K562 (cell line): ENCODE results near the gene CLIC1. TPM values are rescaled to one million over a fixed set of nuclear protein-coding genes. Genes with fewer than 3 reads are reported as not detected.

Experiments used
- ADNP ChIP-seq: fragments of 200-800 bp; sonication (Bioruptor generic); IDR thresholded peaks from 2 replicates; pipeline ENCODE4 v1.6.1; 2016; ENCODE audit warnings: missing genetic modification characterization, missing compliant biosample characterization
- CAMTA2 ChIP-seq: fragments of 250-450 bp; sonication (Bioruptor Pico); conservative IDR thresholded peaks from 2 replicates; pipeline ENCODE4 v1.5.1; 2022
- CC2D1A ChIP-seq: fragments of 450-650 bp; IDR thresholded peaks from 2 replicates; pipeline ENCODE4 v1.6.1; 2017; ENCODE audit warnings: mild to moderate bottlenecking
- CGGBP1 ChIP-seq: fragments of 250-450 bp; sonication (Bioruptor Pico); IDR thresholded peaks from 2 replicates; pipeline ENCODE4 v1.9.0; 2021; ENCODE audit warnings: mild to moderate bottlenecking
- DACH1 ChIP-seq: fragments of 450-650 bp; IDR thresholded peaks from 2 replicates; pipeline ENCODE4 v1.6.1; 2018; ENCODE audit not compliant: partially characterized antibody
- DPF2 ChIP-seq: fragments of 450-650 bp; IDR thresholded peaks from 2 replicates; pipeline ENCODE4 v1.6.1; 2016
- IFI16 ChIP-seq: fragments of 250-450 bp; sonication (Bioruptor Pico); IDR thresholded peaks from 2 replicates; pipeline ENCODE4 v2.1.2; 2022; ENCODE audit warnings: mild to moderate bottlenecking, inconsistent platforms
- MAZ ChIP-seq, 2 experiments: fragments of 450-650 bp in 1 of 2; sonication (generic) in 1 of 2; formaldehyde crosslinking; IDR thresholded peaks in 1 of 2; conservative IDR thresholded peaks in 1 of 2; 2 replicates each; pipeline versions ENCODE4 v1.4.0 to v1.5.0; 2020; ENCODE audit warnings: mild to moderate bottlenecking in 1 of 2, missing genetic modification reagents in 1 of 2
- MXI1 ChIP-seq: IDR thresholded peaks from 2 replicates; pipeline ENCODE4 v1.6.1; 2011; ENCODE audit warnings: low read depth, mild to moderate bottlenecking, improper control_type of control experiment, low read length
- NCOA2 ChIP-seq, 2 experiments: fragments of 450-650 bp; IDR thresholded peaks; 2 replicates each; pipeline ENCODE4 v1.6.1; 2018; ENCODE audit warnings: mild to moderate bottlenecking in 2 of 2, moderate library complexity in 1 of 2; ENCODE audit not compliant: partially characterized antibody in 2 of 2
- NFE2 ChIP-seq: IDR thresholded peaks from 2 replicates; pipeline ENCODE4 v1.6.1; 2014; ENCODE audit warnings: antibody characterized with exemption, low read depth
- NFE2L1 ChIP-seq: fragments of 450-650 bp; IDR thresholded peaks from 2 replicates; pipeline ENCODE4 v1.6.1; 2016; ENCODE audit warnings: missing genetic modification characterization, low read depth, mild to moderate bottlenecking, missing compliant biosample characterization, moderate library complexity, borderline replicate concordance
- NONO ChIP-seq, 2 experiments: fragments of 200-400 bp in 1 of 2; fragments of 450-650 bp in 1 of 2; formaldehyde crosslinking in 1 of 2; IDR thresholded peaks; 2 replicates each; pipeline ENCODE4 v1.6.1; 2017; ENCODE audit warnings: low read depth in 2 of 2, mild to moderate bottlenecking in 2 of 2, moderate library complexity in 2 of 2, low read length in 1 of 2
- NRF1 ChIP-seq, 2 experiments: fragments of 450-650 bp; IDR thresholded peaks in 1 of 2; conservative IDR thresholded peaks in 1 of 2; 2 replicates each; pipeline ENCODE4 v1.6.1; 2014; ENCODE audit warnings: mild to moderate bottlenecking in 2 of 2
- PKNOX1 ChIP-seq: fragments of 450-650 bp; IDR thresholded peaks from 2 replicates; pipeline ENCODE4 v1.6.1; 2016
- RNF2 ChIP-seq: sonication (generic); IDR thresholded peaks from 2 replicates; pipeline ENCODE4 v1.6.1; 2016
- SAFB ChIP-seq: fragments of 200-400 bp; formaldehyde crosslinking; IDR thresholded peaks from 2 replicates; pipeline ENCODE4 v1.6.1; 2017; ENCODE audit warnings: low read depth, low read length, borderline replicate concordance
- SREBF1 ChIP-seq: fragments of 150-350 bp; IDR thresholded peaks from 2 replicates; pipeline ENCODE4 v1.6.1; 2014; ENCODE audit warnings: antibody characterized with exemption, low read depth, low read length, borderline replicate concordance
- STAT5A ChIP-seq: IDR thresholded peaks from 2 replicates; pipeline ENCODE4 v1.6.1; 2012; ENCODE audit warnings: low read length, inconsistent platforms, borderline replicate concordance
- THRB ChIP-seq: fragments of 450-650 bp; formaldehyde crosslinking; conservative IDR thresholded peaks from 2 replicates; pipeline ENCODE4 v1.4.0; 2022; ENCODE audit warnings: mild to moderate bottlenecking, missing genetic modification characterization
- TRIM28 ChIP-seq: fragments of 450-650 bp; IDR thresholded peaks from 2 replicates; pipeline ENCODE4 v1.6.1; 2017
- USF1 ChIP-seq: sonication (generic); formaldehyde crosslinking; IDR thresholded peaks from 2 replicates; pipeline ENCODE4 v1.9.0; 2022; ENCODE audit warnings: mild to moderate bottlenecking, missing genetic modification reagents
- ZBTB7A ChIP-seq: IDR thresholded peaks from 2 replicates; pipeline ENCODE4 v1.6.1; 2011; ENCODE audit warnings: low read depth, mild to moderate bottlenecking, low read length, moderate library complexity, borderline replicate concordance; ENCODE audit not compliant: control insufficient read depth
- ZNF12 ChIP-seq: sonication (generic); formaldehyde crosslinking; IDR thresholded peaks from 2 replicates; pipeline ENCODE4 v1.4.0; 2020; ENCODE audit warnings: mild to moderate bottlenecking, missing genetic modification reagents
- ZNF449 ChIP-seq: fragments of 250-450 bp; sonication (Bioruptor Pico); IDR thresholded peaks from 2 replicates; pipeline ENCODE4 v1.8.0; 2022; ENCODE audit warnings: moderate library complexity, mild to moderate bottlenecking, inconsistent platforms
- ZSCAN29 ChIP-seq: fragments of 450-650 bp; IDR thresholded peaks from 2 replicates; pipeline ENCODE4 v1.6.1; 2017
- polyA plus RNA-seq, 8 experiments: library from polyadenylated mRNA; depleted of rRNA in 4 of 8; stranded (reverse) in 5 of 8; unstranded in 3 of 8; fragments of >200 nt; fragmentation: Nextera tagmentation in 2 of 8; fragmentation: Illumina TruSeq in 1 of 8; extraction: Ambion mirVana in 2 of 8; extraction: Trizol in 1 of 8; gene quantifications; 2 replicates each; pipeline versions ENCODE4 v1.2.1 to v1.2.3, GENCODE V29; 2011 to 2014; ENCODE audit warnings: inconsistent platforms in 1 of 8, missing spikeins in 1 of 8
- total RNA-seq, 7 experiments: library from RNA; depleted of rRNA in 6 of 7; stranded (reverse); fragments of >200 nt in 6 of 7; fragmentation: Illumina TruSeq in 2 of 7; extraction: Trizol in 2 of 7; gene quantifications; 2 replicates each; pipeline versions ENCODE4 v1.2.1 to v1.2.3, GENCODE V29; 2011 to 2021; ENCODE audit warnings: low replicate concordance in 1 of 7

The CLIC1 gene
- total and polyA plus RNA-seq, 9 of the 15 experiments (the other 6 are each of a cell fraction or from before 2014, with no cell fraction given): 1,267 to 2,419 (median 1,808) TPM

- TF ChIP-seq SAFB (no peak), ADNP (tag) (no peak), ZSCAN29 (no peak), CGGBP1 (CRISPR knock-in tag) (peak; percentile 74), ZNF12 (no peak), DACH1 (no peak), RNF2 (no peak), NFE2 (no peak), NCOA2 (IDR thresholded peaks at IDR 0.05; ENCODE audit: partially characterized antibody in 2 of 2) (no peak), CAMTA2 (peak; percentile 91; the same call in 1 of the 2 replicates), THRB (CRISPR knock-in tag) (peak; percentile 43; the same call in 1 of the 2 replicates), USF1 (no peak), STAT5A (no peak), NFE2L1 (tag) (no peak), NRF1 (conservative IDR thresholded peaks at IDR 0.05 in 1 of 2, IDR thresholded peaks at IDR 0.05 in 1 of 2) (no peak), TRIM28 (peak; percentile 54; the same call in 1 of the 2 replicates), IFI16 (CRISPR knock-in tag) (no peak), MXI1 (no peak), PKNOX1 (no peak), DPF2 (no peak), ZBTB7A (no peak), SREBF1 (no peak), CC2D1A (peak; percentile 32; the same call in 1 of the 2 replicates), NONO (IDR thresholded peaks at IDR 0.05; ENCODE audit: low read depth in 2 of 2, low read length in 1 of 2) (no peak), MAZ (CRISPR knock-in tag; conservative IDR thresholded peaks at IDR 0.05 in 1 of 2, IDR thresholded peaks at IDR 0.05 in 1 of 2) (no peak), ZNF449 (CRISPR knock-in tag) (no peak)
Measured at GRCh38 chr6:31737315-31737990, 1.1 kb upstream of the CLIC1 start (continued).
